Measurements from ENCODE around the gene SAMD4B. TPM values are rescaled to one million over a fixed set of nuclear protein-coding genes. Genes with fewer than 3 reads are reported as not detected.

SAMD4B gene
- total and polyA plus RNA-seq, 9 of the 15 experiments (the other 6 are each of a cell fraction or from before 2014, with no cell fraction given) = 3.4 to 90.5 (median 38.0) TPM

- TF ChIP-seq SMARCA5 (IDR thresholded peaks at IDR 0.05) (peak; percentile 85), HNRNPL (IDR thresholded peaks at IDR 0.05; ENCODE audit: low read depth, low read length) (no peak), EHMT2 (IDR thresholded peaks at IDR 0.05) (no peak; the same call in 1 of the 2 replicates), PCBP2 (IDR thresholded peaks at IDR 0.05; ENCODE audit: low read depth, low read length, poor library complexity, severe bottlenecking) (no peak), E2F5 (CRISPR knock-in tag; IDR thresholded peaks at IDR 0.05) (no peak), HNRNPH1 (optimal IDR thresholded peaks at IDR 0.05; ENCODE audit: low read depth, low read length) (no peak), KLF13 (tag; IDR thresholded peaks at IDR 0.05; ENCODE audit: borderline replicate concordance, low read depth) (no peak; the same call in 1 of the 2 replicates), GATA2 (CRISPR knock-in tag; IDR thresholded peaks at IDR 0.05) (peak; percentile 33; the same call in 1 of the 2 replicates), BRCA1 (IDR thresholded peaks at IDR 0.05) (no peak), BRCA1 (CRISPR knock-in tag; IDR thresholded peaks at IDR 0.05) (no peak), RBM34 (IDR thresholded peaks at IDR 0.05; ENCODE audit: borderline replicate concordance, insufficient read depth, low read length) (no peak), ZBTB11 (CRISPR knock-in tag; IDR thresholded peaks at IDR 0.05) (0 out of 6 replicates have a peak, but pooled peaks of 1 of the 3 experiments have one; percentile 24), SRSF3 (IDR thresholded peaks at IDR 0.05; ENCODE audit: insufficient read depth, low read length) (no peak), KAT7 (CRISPR knock-in tag; IDR thresholded peaks at IDR 0.05; ENCODE audit: borderline replicate concordance) (no peak), NR1H2 (CRISPR knock-in tag; IDR thresholded peaks at IDR 0.05) (no peak), THAP7 (CRISPR knock-in tag; IDR thresholded peaks at IDR 0.05) (no peak), GTF2F1 (IDR thresholded peaks at IDR 0.05; ENCODE audit: low read depth, low read length) (no peak)
- TF ChIP-seq, protein P1, sequence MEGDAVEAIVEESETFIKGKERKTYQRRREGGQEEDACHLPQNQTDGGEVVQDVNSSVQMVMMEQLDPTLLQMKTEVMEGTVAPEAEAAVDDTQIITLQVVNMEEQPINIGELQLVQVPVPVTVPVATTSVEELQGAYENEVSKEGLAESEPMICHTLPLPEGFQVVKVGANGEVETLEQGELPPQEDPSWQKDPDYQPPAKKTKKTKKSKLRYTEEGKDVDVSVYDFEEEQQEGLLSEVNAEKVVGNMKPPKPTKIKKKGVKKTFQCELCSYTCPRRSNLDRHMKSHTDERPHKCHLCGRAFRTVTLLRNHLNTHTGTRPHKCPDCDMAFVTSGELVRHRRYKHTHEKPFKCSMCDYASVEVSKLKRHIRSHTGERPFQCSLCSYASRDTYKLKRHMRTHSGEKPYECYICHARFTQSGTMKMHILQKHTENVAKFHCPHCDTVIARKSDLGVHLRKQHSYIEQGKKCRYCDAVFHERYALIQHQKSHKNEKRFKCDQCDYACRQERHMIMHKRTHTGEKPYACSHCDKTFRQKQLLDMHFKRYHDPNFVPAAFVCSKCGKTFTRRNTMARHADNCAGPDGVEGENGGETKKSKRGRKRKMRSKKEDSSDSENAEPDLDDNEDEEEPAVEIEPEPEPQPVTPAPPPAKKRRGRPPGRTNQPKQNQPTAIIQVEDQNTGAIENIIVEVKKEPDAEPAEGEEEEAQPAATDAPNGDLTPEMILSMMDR (IDR thresholded peaks at IDR 0.05 in 2 of 3, conservative IDR thresholded peaks at IDR 0.05 in 1 of 3; ENCODE audit: insufficient read depth in 2 of 3, low read depth in 1 of 3, low read length in 3 of 3) = peak in 2 of 3 experiments; percentile 11 to 22; a peak in 1 of 6 replicates
- TF ChIP-seq, protein P2, sequence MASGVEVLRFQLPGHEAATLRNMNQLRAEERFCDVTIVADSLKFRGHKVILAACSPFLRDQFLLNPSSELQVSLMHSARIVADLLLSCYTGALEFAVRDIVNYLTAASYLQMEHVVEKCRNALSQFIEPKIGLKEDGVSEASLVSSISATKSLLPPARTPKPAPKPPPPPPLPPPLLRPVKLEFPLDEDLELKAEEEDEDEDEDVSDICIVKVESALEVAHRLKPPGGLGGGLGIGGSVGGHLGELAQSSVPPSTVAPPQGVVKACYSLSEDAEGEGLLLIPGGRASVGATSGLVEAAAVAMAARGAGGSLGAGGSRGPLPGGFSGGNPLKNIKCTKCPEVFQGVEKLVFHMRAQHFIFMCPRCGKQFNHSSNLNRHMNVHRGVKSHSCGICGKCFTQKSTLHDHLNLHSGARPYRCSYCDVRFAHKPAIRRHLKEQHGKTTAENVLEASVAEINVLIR (CRISPR knock-in tag; IDR thresholded peaks at IDR 0.05) = no peak
These were observed 31.5 kb upstream of the SAMD4B start (continued) for GRCh38 chr19:39310558-39311311.

Data from K562 (cell line).